Fibroblast of lung (primary cell): ENCODE measurements around the gene PKIB. TPM values are rescaled to one million over a fixed set of nuclear protein-coding genes. Genes with fewer than 3 reads are reported as not detected.

Experiments used
- DNase-seq, 2 donors: peaks; one replicate each; pipeline versions ENCODE4 v3.0.0 to v3.0.0-alpha.2; 2010; ENCODE audit warnings: low read depth in 2 of 2
- H2AFZ ChIP-seq: 2 replicates; pipeline ENCODE4 v1.5.1; 2012; ENCODE audit warnings: low read length, control low read depth, inconsistent platforms
- H3K27ac ChIP-seq: 2 replicates; pipeline ENCODE4 v1.5.1; 2011; ENCODE audit warnings: low read length, control low read depth; ENCODE audit not compliant: insufficient read depth
- H3K27me3 ChIP-seq: 2 replicates; pipeline ENCODE4 v1.5.1; 2011; ENCODE audit warnings: mild to moderate bottlenecking, low read length; ENCODE audit not compliant: control insufficient read depth, insufficient read depth
- H3K36me3 ChIP-seq: 2 replicates; pipeline ENCODE4 v1.5.1; 2011; ENCODE audit warnings: low read length; ENCODE audit not compliant: control insufficient read depth, insufficient read depth
- H3K4me1 ChIP-seq: 2 replicates; pipeline ENCODE4 v1.5.1; 2011; ENCODE audit warnings: low read length; ENCODE audit not compliant: control insufficient read depth, insufficient read depth; ENCODE audit errors: extremely low read depth
- H3K4me2 ChIP-seq: 2 replicates; pipeline ENCODE4 v1.5.1; 2011; ENCODE audit warnings: low read length, control low read depth; ENCODE audit not compliant: insufficient read depth; ENCODE audit errors: extremely low read depth
- H3K4me3 ChIP-seq, 4 experiments: fragments of 200-600 bp in 1 of 4; sonication (generic) in 1 of 4; replicated peaks in 1 of 4; 2 replicates each; pipeline ENCODE4 v1.5.1; 2011 to 2016; ENCODE audit warnings: low read length in 4 of 4, low read depth in 3 of 4, mild to moderate bottlenecking in 3 of 4, control low read depth in 2 of 4, inconsistent platforms in 1 of 4, mixed read lengths in 1 of 4; ENCODE audit not compliant: insufficient read depth in 1 of 4; ENCODE audit errors: control extremely low read depth in 1 of 4
- H3K79me2 ChIP-seq: 2 replicates; pipeline ENCODE4 v1.5.1; 2012; ENCODE audit warnings: mild to moderate bottlenecking, low read length, inconsistent platforms; ENCODE audit not compliant: control insufficient read depth, insufficient read depth
- H3K9ac ChIP-seq: 2 replicates; pipeline ENCODE4 v1.5.1; 2011; ENCODE audit warnings: mild to moderate bottlenecking, low read length, control low read depth; ENCODE audit not compliant: insufficient read depth
- H3K9me3 ChIP-seq: 2 replicates; pipeline ENCODE4 v1.5.1; 2012; ENCODE audit warnings: low read depth, low read length; ENCODE audit not compliant: control insufficient read depth, insufficient read depth
- H4K20me1 ChIP-seq: 2 replicates; pipeline ENCODE4 v1.5.1; 2011; ENCODE audit warnings: low read length; ENCODE audit not compliant: control insufficient read depth, insufficient read depth; ENCODE audit errors: extremely low read depth
- EZH2 ChIP-seq: IDR thresholded peaks from 2 replicates; pipeline ENCODE4 v1.5.1; 2012; ENCODE audit warnings: low read length, control low read depth, mild to moderate bottlenecking; ENCODE audit errors: missing control alignments
- polyA plus RNA-seq, 2 donors: library from polyadenylated mRNA; depleted of rRNA in 1 of 2; stranded (reverse) in 1 of 2; unstranded in 1 of 2; fragments of >200 nt; gene quantifications; 2 replicates each; pipeline ENCODE4 v1.2.1, GENCODE V29; 2011 to 2012; ENCODE audit warnings: missing spikeins in 1 of 2
- total RNA-seq: library from RNA; depleted of rRNA; stranded (reverse); fragments of >200 nt; gene quantifications from 2 replicates; pipeline ENCODE4 v1.2.1, GENCODE V29; 2014
- TF ChIP-seq, protein P1 (sequence below), 2 donors: IDR thresholded peaks in 1 of 2; conservative IDR thresholded peaks in 1 of 2; 1 replicate in 1 of 2; 2 replicates in 1 of 2; pipeline ENCODE4 v1.5.1; 2011 to 2012; ENCODE audit warnings: low read length in 2 of 2, control low read depth in 1 of 2, inconsistent platforms in 1 of 2, low read depth in 1 of 2, mild to moderate bottlenecking in 1 of 2

Gene PKIB
- total and polyA plus RNA-seq, 2 donors (not counting 1 experiment from before 2014, with no cell fraction given), result 1.3 to 4.4 TPM

DNA sequence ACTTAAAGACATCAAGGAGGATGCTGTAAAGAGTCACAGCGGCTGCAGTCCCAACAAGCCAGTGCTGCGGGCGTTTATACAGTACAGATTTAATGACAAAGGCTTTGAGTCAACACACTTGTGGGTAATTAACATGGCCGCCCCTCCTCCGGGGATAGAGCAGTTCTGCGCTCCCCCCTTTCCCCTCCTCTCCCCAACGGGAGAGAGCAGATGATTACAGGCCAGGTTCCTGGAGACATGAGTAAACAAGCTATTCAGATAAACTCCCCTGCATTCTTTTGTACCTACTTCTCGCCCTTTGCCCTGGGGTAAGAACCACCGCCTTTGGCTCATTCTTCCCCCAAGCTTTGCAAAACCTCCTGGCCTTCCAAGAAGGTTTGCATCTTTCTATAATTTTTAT, 145.7 kb downstream of the PKIB start:
- Histone ChIP-seq H3K27ac (no peak overlapping the region), H3K4me3 (no peak overlapping the region), H2AFZ (no peak overlapping the region), H3K9ac (no peak overlapping the region), H3K4me2 (no peak overlapping the region), H3K27me3 (no peaks in the 10 kb centered on the region), H3K4me1 (no peaks in the 10 kb centered on the region), H3K9me3 (no peaks in the 10 kb centered on the region), H4K20me1 (no peaks in the 10 kb centered on the region), H3K79me2 (no peaks in the 10 kb centered on the region), H3K36me3 (no peaks in the 10 kb centered on the region)
- DNase-seq, result no peak
- no peak for TF ChIP-seq EZH2
- TF ChIP-seq, protein P1, sequence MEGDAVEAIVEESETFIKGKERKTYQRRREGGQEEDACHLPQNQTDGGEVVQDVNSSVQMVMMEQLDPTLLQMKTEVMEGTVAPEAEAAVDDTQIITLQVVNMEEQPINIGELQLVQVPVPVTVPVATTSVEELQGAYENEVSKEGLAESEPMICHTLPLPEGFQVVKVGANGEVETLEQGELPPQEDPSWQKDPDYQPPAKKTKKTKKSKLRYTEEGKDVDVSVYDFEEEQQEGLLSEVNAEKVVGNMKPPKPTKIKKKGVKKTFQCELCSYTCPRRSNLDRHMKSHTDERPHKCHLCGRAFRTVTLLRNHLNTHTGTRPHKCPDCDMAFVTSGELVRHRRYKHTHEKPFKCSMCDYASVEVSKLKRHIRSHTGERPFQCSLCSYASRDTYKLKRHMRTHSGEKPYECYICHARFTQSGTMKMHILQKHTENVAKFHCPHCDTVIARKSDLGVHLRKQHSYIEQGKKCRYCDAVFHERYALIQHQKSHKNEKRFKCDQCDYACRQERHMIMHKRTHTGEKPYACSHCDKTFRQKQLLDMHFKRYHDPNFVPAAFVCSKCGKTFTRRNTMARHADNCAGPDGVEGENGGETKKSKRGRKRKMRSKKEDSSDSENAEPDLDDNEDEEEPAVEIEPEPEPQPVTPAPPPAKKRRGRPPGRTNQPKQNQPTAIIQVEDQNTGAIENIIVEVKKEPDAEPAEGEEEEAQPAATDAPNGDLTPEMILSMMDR (conservative IDR thresholded peaks at IDR 0.05 in 1 of 2, IDR thresholded peaks at IDR 0.05 in 1 of 2; ENCODE audit: low read depth in 1 of 2, low read length in 2 of 2), result no peak

DNA sequence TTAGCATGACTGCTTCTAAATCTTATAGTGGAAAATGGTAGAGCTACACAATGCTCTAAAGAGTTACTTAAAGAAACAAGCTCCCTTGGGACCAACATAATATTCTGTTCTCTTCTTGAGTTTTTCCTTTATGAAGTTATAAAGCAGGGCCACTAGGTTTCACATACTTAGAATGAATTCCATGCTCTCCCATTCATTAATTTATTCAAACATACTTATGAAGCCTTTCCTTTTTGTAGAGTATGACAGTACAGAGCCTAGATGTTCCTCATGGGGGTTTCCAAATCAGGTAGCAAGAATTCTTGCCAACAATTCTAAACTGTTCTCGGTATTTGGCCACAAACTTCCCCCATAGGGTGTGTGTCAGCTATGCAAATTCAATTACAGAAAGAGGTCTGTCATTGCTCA, 148.7 kb downstream of the PKIB start:
- Histone ChIP-seq H3K4me1 (no peaks in the 10 kb centered on the region), H3K79me2 (no peaks in the 10 kb centered on the region), H2AFZ (no peak overlapping the region), H3K36me3 (no peaks in the 10 kb centered on the region), H4K20me1 (no peaks in the 10 kb centered on the region), H3K4me2 (no peak overlapping the region), H3K27me3 (no peaks in the 10 kb centered on the region), H3K4me3 (no peak overlapping the region), H3K27ac (no peak overlapping the region), H3K9ac (no peak overlapping the region), H3K9me3 (no peaks in the 10 kb centered on the region)
- TF ChIP-seq, protein P1 (conservative IDR thresholded peaks at IDR 0.05 in 1 of 2, IDR thresholded peaks at IDR 0.05 in 1 of 2; ENCODE audit: low read depth in 1 of 2, low read length in 2 of 2), result no peak
- no peak for TF ChIP-seq EZH2
- no peak for DNase-seq

DNA sequence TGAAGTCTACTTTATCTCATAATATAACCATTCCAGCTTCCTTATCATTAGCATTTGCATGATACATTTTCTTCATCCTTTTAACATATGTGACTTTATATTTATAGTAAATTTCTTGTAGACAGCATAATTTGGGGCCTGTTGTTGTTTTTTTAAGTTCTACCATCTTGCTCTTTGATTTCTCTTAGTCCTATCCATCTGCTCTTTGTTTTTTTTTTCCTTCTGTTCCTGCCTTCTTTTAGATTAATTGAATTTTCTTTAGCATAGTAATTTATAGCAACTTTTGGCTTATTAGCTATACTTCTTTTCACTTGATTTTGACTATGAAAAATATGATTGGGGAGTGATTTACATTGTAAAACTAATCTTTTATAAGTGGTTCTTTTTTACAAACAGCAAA, 150.1 kb downstream of the PKIB start:
- H3K4me3 ChIP-seq, result no peak overlapping the region
- no peaks in the 10 kb centered on the region for H3K79me2 ChIP-seq
- H2AFZ ChIP-seq, result no peak overlapping the region
- H3K4me2 ChIP-seq, result no peak overlapping the region
- no peaks in the 10 kb centered on the region for H3K4me1 ChIP-seq
- DNase-seq, result no peak
- no peaks in the 10 kb centered on the region for H4K20me1 ChIP-seq
- no peak overlapping the region for H3K27ac ChIP-seq
- TF ChIP-seq, protein P1 (conservative IDR thresholded peaks at IDR 0.05 in 1 of 2, IDR thresholded peaks at IDR 0.05 in 1 of 2; ENCODE audit: low read depth in 1 of 2, low read length in 2 of 2), result no peak
- TF ChIP-seq EZH2, result no peak
- no peaks in the 10 kb centered on the region for H3K36me3 ChIP-seq
- no peaks in the 10 kb centered on the region for H3K9me3 ChIP-seq
- H3K9ac ChIP-seq, result no peak overlapping the region
- H3K27me3 ChIP-seq, result no peaks in the 10 kb centered on the region
